ENCODE measurements around the gene TLR7. TPM values are rescaled to one million over a fixed set of nuclear protein-coding genes. Genes with fewer than 3 reads are reported as not detected.

The TLR7 gene
- total RNA-seq, 4 donors from 2014 or later = 0.49 to 1.8 (median 0.95) TPM; not detected in 1

GRCh38 chrX:12892716-12893115 lies 25.8 kb downstream of the TLR7 start:
- Histone ChIP-seq H3K9me3 (no peaks in the 10 kb centered on the region), H3K27me3 (no peaks in the 10 kb centered on the region), H3K36me3 (no peaks in the 10 kb centered on the region), H3K4me1 (no peaks in the 10 kb centered on the region), H3K4me3 (no peak overlapping the region), H3K27ac (no peak overlapping the region)
- 43 to 75% methylated on average over 1 to 2 of the region's 2 CpGs for WGBS, 2 donors
- no peak for DNase-seq
- TF ChIP-seq CTCF (IDR thresholded peaks at IDR 0.05) = no peak
- no peak for TF ChIP-seq POLR2A (IDR thresholded peaks at IDR 0.05)
- intact Hi-C loops (cut with DNase I) = loop anchor here (10.0 kb wide), 1 partner anchor 78 kb away; no protein-coding TSS in a partner anchor

DNA sequence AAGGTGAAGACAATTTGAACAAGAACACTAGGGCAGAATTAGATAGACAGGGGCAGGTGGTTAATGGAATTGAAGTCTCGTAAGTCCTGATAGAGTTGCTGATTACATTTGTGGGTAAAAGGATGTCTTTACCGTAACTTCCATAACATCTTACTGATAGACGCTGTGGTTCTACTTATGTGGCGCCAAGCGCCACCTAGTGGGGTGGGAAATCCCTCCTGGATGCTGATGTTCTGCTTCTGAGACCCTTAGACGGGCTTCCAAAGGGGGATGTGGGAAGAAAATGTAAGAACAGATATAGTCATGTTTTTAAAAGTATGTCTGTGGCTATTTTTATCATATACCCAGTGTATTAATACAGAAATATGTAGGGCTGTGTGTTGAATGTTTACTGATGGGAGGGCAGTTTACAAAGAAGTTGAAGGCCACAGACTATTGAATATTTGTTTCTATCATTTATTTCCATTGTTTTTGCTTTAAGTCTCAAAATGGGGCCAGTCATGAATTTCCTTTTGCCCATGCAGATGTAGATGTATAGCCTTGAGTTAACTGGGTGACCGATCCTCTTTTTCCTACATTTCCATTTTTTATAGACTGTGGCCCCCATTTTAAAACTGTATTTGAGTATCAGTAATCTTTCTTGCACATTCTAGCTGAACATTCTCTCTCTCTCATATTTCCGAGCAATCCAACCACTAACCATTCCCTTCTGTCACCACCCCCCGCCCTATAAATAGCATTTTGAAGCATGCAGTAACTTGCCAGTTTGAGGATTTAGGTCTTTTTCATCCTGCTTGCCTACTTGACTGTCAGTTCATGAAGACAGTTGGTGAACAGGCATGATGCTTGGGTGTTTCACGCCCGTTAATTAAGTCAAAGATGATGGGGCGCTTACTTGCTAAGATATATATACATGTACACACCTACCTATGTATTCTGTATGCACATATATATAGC lies 27.5 kb downstream of the TLR7 start:
- intact Hi-C loops (cut with DNase I) = loop anchor here (10.0 kb wide), 1 partner anchor 80 kb away; no protein-coding TSS in a partner anchor
- WGBS, 2 donors = 38 to 58% methylated on average over 8 to 12 of the region's 12 CpGs

GRCh38 chrX:12895866-12896265 lies 29.0 kb downstream of the TLR7 start:
- intact Hi-C loops (cut with DNase I) = loop anchor here (10.0 kb wide), 1 partner anchor 81 kb away; no protein-coding TSS in a partner anchor
- TF ChIP-seq CTCF (IDR thresholded peaks at IDR 0.05) (no peak), POLR2A (IDR thresholded peaks at IDR 0.05) (no peak)
- DNase-seq = no peak

More for the DNA sequence above, 27.5 kb downstream of the TLR7 start:
- TF ChIP-seq CTCF (IDR thresholded peaks at IDR 0.05) (peak in 5 of 6 experiments; percentile 42 to 61 (median 52)), POLR2A (IDR thresholded peaks at IDR 0.05) (no peak)
- Histone ChIP-seq H3K27ac (no peak overlapping the region), H3K36me3 (no peaks in the 10 kb centered on the region), H3K9me3 (no peaks in the 10 kb centered on the region), H3K4me3 (no peak overlapping the region), H3K4me1 (no peaks in the 10 kb centered on the region), H3K27me3 (no peaks in the 10 kb centered on the region)
- DNase-seq = no peak

DNA sequence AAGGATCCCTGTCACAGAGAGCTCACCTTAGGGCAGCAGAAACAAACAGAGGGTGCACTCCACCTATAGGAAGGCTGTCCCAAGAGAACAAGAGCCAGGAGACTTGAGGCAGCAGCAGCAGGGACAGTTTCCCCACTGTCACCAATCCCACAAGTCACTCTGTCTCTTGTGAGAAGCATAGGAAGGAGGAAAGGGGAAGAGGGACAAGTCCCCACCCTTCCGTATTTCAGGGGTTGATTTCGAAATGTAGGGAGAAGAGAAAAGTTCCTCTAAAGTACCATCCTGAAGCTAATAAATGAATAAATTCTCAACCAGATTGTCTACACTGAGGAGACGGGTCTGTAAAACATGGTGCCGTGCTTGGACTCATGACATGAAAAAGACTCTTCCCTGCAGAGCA lies 30.1 kb downstream of the TLR7 start:
- TF ChIP-seq POLR2A (IDR thresholded peaks at IDR 0.05) = no peak
- TF ChIP-seq CTCF (IDR thresholded peaks at IDR 0.05) = no peak
- WGBS, 2 donors = 82 to 88% methylated on average over 4 of the region's 4 CpGs

More at GRCh38 chrX:12895866-12896265, 29.0 kb downstream of the TLR7 start:
- Histone ChIP-seq H3K4me3 (no peak overlapping the region), H3K4me1 (no peaks in the 10 kb centered on the region), H3K36me3 (no peaks in the 10 kb centered on the region), H3K27ac (no peak overlapping the region), H3K9me3 (no peaks in the 10 kb centered on the region), H3K27me3 (no peaks in the 10 kb centered on the region)
- 45 to 47% methylated on average over 2 of the region's 2 CpGs for WGBS, 2 donors

GRCh38 chrX:12898073-12898472 lies 31.2 kb downstream of the TLR7 start:
- H3K4me3 ChIP-seq = no peak overlapping the region
- intact Hi-C loops (cut with DNase I) = loop anchor here (10.0 kb wide), 1 partner anchor 83 kb away; no protein-coding TSS in a partner anchor
- no peak for TF ChIP-seq POLR2A (IDR thresholded peaks at IDR 0.05)
- TF ChIP-seq CTCF (IDR thresholded peaks at IDR 0.05) = no peak
- H3K36me3 ChIP-seq = no peaks in the 10 kb centered on the region
- no peaks in the 10 kb centered on the region for H3K9me3 ChIP-seq
- WGBS, 2 donors = 83 to 85% methylated on average over 4 to 5 of the region's 5 CpGs
- H3K27ac ChIP-seq = no peak overlapping the region
- H3K27me3 ChIP-seq = no peaks in the 10 kb centered on the region
- no peak for DNase-seq
- peaks cover 0 to 4% (median 0%) of the 10 kb centered on the region in 3 donors for H3K4me1 ChIP-seq

More for the DNA sequence above, 30.1 kb downstream of the TLR7 start:
- H3K4me1 ChIP-seq = peaks cover 0 to 4% (median 0%) of the 10 kb centered on the region in 3 donors
- no peaks in the 10 kb centered on the region for H3K9me3 ChIP-seq
- no peak for DNase-seq
- intact Hi-C loops (cut with DNase I) = loop anchor here (10.0 kb wide), 1 partner anchor 82 kb away; no protein-coding TSS in a partner anchor
- no peak overlapping the region for H3K4me3 ChIP-seq
- no peaks in the 10 kb centered on the region for H3K36me3 ChIP-seq
- H3K27ac ChIP-seq = no peak overlapping the region
- H3K27me3 ChIP-seq = no peaks in the 10 kb centered on the region

All from esophagus squamous epithelium (tissue), 5 donors.